Lower lobe of right lung (tissue), 2 donors: ENCODE measurements around the gene ENO4. TPM values are rescaled to one million over a fixed set of nuclear protein-coding genes. Genes with fewer than 3 reads are reported as not detected.

ENCODE experiments used
- ATAC-seq, 2 donors: fragments of 200-7000 bp; cut with Tn5 transposase; one replicate each; pipeline ENCODE4 v1.9.1; 2020 to 2022; ENCODE audit warnings: mild to moderate bottlenecking in 2 of 2, moderate library complexity in 2 of 2
- DNase-seq: peaks from one replicate; pipeline ENCODE4 v3.0.0-alpha.2; 2020
- H3K27ac ChIP-seq: fragments of 200-600 bp; one replicate; pipeline ENCODE4 v1.8.0; 2022
- H3K27me3 ChIP-seq: fragments of 200-600 bp; one replicate; pipeline ENCODE4 v1.8.0; 2022; ENCODE audit warnings: low read depth
- H3K36me3 ChIP-seq: fragments of 200-600 bp; one replicate; pipeline ENCODE4 v1.8.0; 2022; ENCODE audit warnings: mild to moderate bottlenecking
- H3K4me1 ChIP-seq: fragments of 200-600 bp; one replicate; pipeline ENCODE4 v1.8.0; 2022
- H3K4me3 ChIP-seq: fragments of 200-600 bp; one replicate; pipeline ENCODE4 v1.8.0; 2022; ENCODE audit warnings: mild to moderate bottlenecking
- H3K9me3 ChIP-seq: fragments of 200-600 bp; one replicate; pipeline ENCODE4 v1.8.0; 2022
- CTCF ChIP-seq: fragments of 200-600 bp; IDR thresholded peaks from one replicate; pipeline ENCODE4 v1.8.0; 2022; ENCODE audit warnings: antibody characterized with exemption, mild to moderate bottlenecking
- intact Hi-C: fragments of 100-400 bp; cut with DNase I; formaldehyde crosslinking; loops from one replicate; pipeline ENCODE4 v1.11.0; 2022
- total RNA-seq: library from RNA; stranded (reverse); fragmentation: NEBNext Ultra II Directional; extraction: Animal tissue kit (Norgen Biotek cat#: 25700); gene quantifications from one replicate; pipeline ENCODE4 v1.2.1, GENCODE V29; 2021
- donor health status: DM: no; HTN: yes; CAD: no; lungs with severe emphysema.

Gene ENO4
- total RNA-seq, 1 donor from 2014 or later = 1.9 TPM

GRCh38 chr10:116811691-116812090, 37.6 kb upstream of the ENO4 start:
- peaks cover 25% of the 10 kb centered on the region for H3K27me3 ChIP-seq
- no peak for TF ChIP-seq CTCF
- H3K4me1 ChIP-seq = no peaks in the 10 kb centered on the region
- ATAC-seq (no peak), DNase-seq (no peak)
- intact Hi-C loops = no loop called here
- H3K9me3 ChIP-seq = no peaks in the 10 kb centered on the region
- H3K36me3 ChIP-seq = no peaks in the 10 kb centered on the region
- no peak overlapping the region for H3K4me3 ChIP-seq
- H3K27ac ChIP-seq = no peak overlapping the region

GRCh38 chr10:116815641-116816415, 33.5 kb upstream of the ENO4 start:
- Histone ChIP-seq H3K36me3 (no peaks in the 10 kb centered on the region), H3K4me1 (no peaks in the 10 kb centered on the region), H3K27me3 (peaks cover 16% of the 10 kb centered on the region), H3K27ac (no peak overlapping the region), H3K9me3 (no peaks in the 10 kb centered on the region), H3K4me3 (no peak overlapping the region)
- no peak for DNase-seq
- no peak for ATAC-seq
- intact Hi-C loops = no loop called here
- no peak for TF ChIP-seq CTCF

GRCh38 chr10:116817178-116817577, 32.1 kb upstream of the ENO4 start:
- Histone ChIP-seq H3K27ac (no peak overlapping the region), H3K27me3 (peaks cover 8% of the 10 kb centered on the region), H3K36me3 (no peaks in the 10 kb centered on the region), H3K4me1 (no peaks in the 10 kb centered on the region), H3K9me3 (no peaks in the 10 kb centered on the region), H3K4me3 (no peak overlapping the region)
- ATAC-seq (no peak), DNase-seq (no peak)
- intact Hi-C loops = no loop called here
- no peak for TF ChIP-seq CTCF

- peaks cover 8% of the 10 kb centered on the region for H3K27me3 ChIP-seq
- DNase-seq (no peak), ATAC-seq (no peak)
- intact Hi-C loops = no loop called here
- no peaks in the 10 kb centered on the region for H3K36me3 ChIP-seq
- TF ChIP-seq CTCF = no peak
- no peaks in the 10 kb centered on the region for H3K9me3 ChIP-seq
- H3K4me1 ChIP-seq = no peaks in the 10 kb centered on the region
- no peak overlapping the region for H3K4me3 ChIP-seq
- H3K27ac ChIP-seq = no peak overlapping the region
Measured at GRCh38 chr10:116817780-116818343, 31.4 kb upstream of the ENO4 start.

- H3K4me1 ChIP-seq = no peaks in the 10 kb centered on the region
- TF ChIP-seq CTCF = no peak
- H3K27me3 ChIP-seq = peaks cover 8% of the 10 kb centered on the region
- intact Hi-C loops = no loop called here
- H3K4me3 ChIP-seq = no peak overlapping the region
- H3K27ac ChIP-seq = no peak overlapping the region
- ATAC-seq (no peak), DNase-seq (no peak)
- H3K36me3 ChIP-seq = no peaks in the 10 kb centered on the region
- H3K9me3 ChIP-seq = no peaks in the 10 kb centered on the region
Measured at GRCh38 chr10:116819999-116820677, 29.2 kb upstream of the ENO4 start.
